NCI-H1092 treated with DMSO at 0.1 percent for 48 hours (cell line): Measurements from ENCODE around the gene ATXN7L1.

Source experiments
- DNase-seq: peaks from one replicate; lab custom pipeline; 2025; lab: John Stamatoyannopoulos, UW

The ATXN7L1 gene

GRCh38 chr7:105876091-105876963 lies at the start of gene ATXN7L1:
ATXN7L1 (minus strand) TSS chr7:105876599; CDS start chr7:105876558, 41 bp downstream.
- DNase-seq, result peak; percentile 93

- DNase-seq, result no peak
Observed at GRCh38 chr7:105926131-105926530, 49.7 kb upstream of the ATXN7L1 start.

GRCh38 chr7:105924945-105925344 lies 48.5 kb upstream of the ATXN7L1 start:
- DNase-seq, result no peak

- no peak for DNase-seq
Observed at GRCh38 chr7:105920766-105921165, 44.4 kb upstream of the ATXN7L1 start.

- DNase-seq, result no peak
Observed at GRCh38 chr7:105917659-105918058, 41.3 kb upstream of the ATXN7L1 start.

- DNase-seq, result no peak
Observed at GRCh38 chr7:105916603-105917002, 40.2 kb upstream of the ATXN7L1 start.

- DNase-seq, result no peak
Observed at GRCh38 chr7:105913947-105914346, 37.5 kb upstream of the ATXN7L1 start.

- no peak for DNase-seq
Observed at GRCh38 chr7:105911961-105912575, 35.7 kb upstream of the ATXN7L1 start.

- no peak for DNase-seq
Observed at GRCh38 chr7:105910172-105910571, 33.8 kb upstream of the ATXN7L1 start.

- DNase-seq, result no peak
Observed at GRCh38 chr7:105909742-105910141, 33.3 kb upstream of the ATXN7L1 start.

- no peak for DNase-seq
Observed at GRCh38 chr7:105907129-105907846, 30.9 kb upstream of the ATXN7L1 start.

GRCh38 chr7:105906695-105907094 lies 30.3 kb upstream of the ATXN7L1 start:
- DNase-seq, result no peak

- no peak for DNase-seq
Observed at GRCh38 chr7:105905910-105906568, 29.6 kb upstream of the ATXN7L1 start.

- DNase-seq, result no peak
Observed at GRCh38 chr7:105905209-105905909, 29.0 kb upstream of the ATXN7L1 start.

- DNase-seq, result no peak
Observed at GRCh38 chr7:105904064-105904463, 27.7 kb upstream of the ATXN7L1 start.

- no peak for DNase-seq
Observed at GRCh38 chr7:105902325-105902911, 26.0 kb upstream of the ATXN7L1 start.

GRCh38 chr7:105897999-105898398 lies 21.6 kb upstream of the ATXN7L1 start:
- no peak for DNase-seq

- peak; percentile 99 for DNase-seq
Observed at GRCh38 chr7:105896407-105896911, 20.1 kb upstream of the ATXN7L1 start.

GRCh38 chr7:105894131-105894530 lies 17.7 kb upstream of the ATXN7L1 start:
- DNase-seq, result no peak

GRCh38 chr7:105892387-105892786 lies 16.0 kb upstream of the ATXN7L1 start:
- DNase-seq, result no peak
